Naive B cell (primary cell): ENCODE data around the gene RPTOR. TPM values are rescaled to one million over a fixed set of nuclear protein-coding genes. Genes with fewer than 3 reads are reported as not detected.

Source experiments
- ATAC-seq, 2 donors: fragments of 150-1000 bp; cut with Tn5 transposase; 2 replicates each; pipeline ENCODE4 v1.10.0; 2021; ENCODE audit warnings: low read depth in 2 of 2, mild to moderate bottlenecking in 2 of 2, moderate library complexity in 2 of 2
- DNase-seq: peaks from one replicate; pipeline ENCODE4 v3.0.0; 2022
- H3K27ac Mint-ChIP-seq, 6 donors: one replicate each; pipeline ENCODE4 v1.8.0; 2020 to 2022; ENCODE audit warnings: mild to moderate bottlenecking in 6 of 6, mixed read lengths in 6 of 6, moderate library complexity in 5 of 6, inconsistent platforms in 2 of 6
- H3K27me3 Mint-ChIP-seq, 3 donors: one replicate each; pipeline ENCODE4 v1.8.0; 2021 to 2022; ENCODE audit warnings: mixed read lengths in 3 of 3, mild to moderate bottlenecking in 1 of 3
- H3K36me3 Mint-ChIP-seq, 2 donors: one replicate each; pipeline ENCODE4 v1.8.0; 2020 to 2022; ENCODE audit warnings: mixed read lengths in 2 of 2, inconsistent platforms in 1 of 2, mild to moderate bottlenecking in 1 of 2
- H3K4me1 Mint-ChIP-seq, 3 donors: one replicate each; pipeline ENCODE4 v1.8.0; 2020 to 2022; ENCODE audit warnings: mixed read lengths in 3 of 3, inconsistent platforms in 1 of 3, mild to moderate bottlenecking in 1 of 3, moderate library complexity in 1 of 3
- H3K4me3 Mint-ChIP-seq, 8 donors: one replicate each; pipeline ENCODE4 v1.8.0; 2020 to 2022; ENCODE audit warnings: mild to moderate bottlenecking in 8 of 8, mixed read lengths in 8 of 8, moderate library complexity in 8 of 8, inconsistent platforms in 2 of 8
- H3K9me3 Mint-ChIP-seq, 7 donors: one replicate each; pipeline ENCODE4 v1.8.0; 2020 to 2022; ENCODE audit warnings: mixed read lengths in 7 of 7, mild to moderate bottlenecking in 5 of 7, inconsistent platforms in 2 of 7, moderate library complexity in 1 of 7
- polyA plus RNA-seq, 6 donors: library from polyadenylated mRNA; unstranded; fragments of 300-500 nt; fragmentation: Illumina TruSeq; gene quantifications; one replicate each; pipeline ENCODE4 v1.2.3, GENCODE V29; 2021; ENCODE audit warnings: low read depth in 6 of 6

The RPTOR gene
- polyA plus RNA-seq, 6 donors from 2014 or later: 5.5 to 13.9 (median 9.0) TPM

- Mint-ChIP-seq H3K4me3 (peak overlapping the region in 1 of 8 donors; percentile 31), H3K27ac (peak overlapping the region in 2 of 6 donors; percentile 68 to 74), H3K9me3 (peaks cover 0 to 1% (median 0%) of the 10 kb centered on the region in 7 donors), H3K36me3 (peaks cover 16 to 19% of the 10 kb centered on the region in 2 donors), H3K4me1 (peaks cover 10 to 17% (median 13%) of the 10 kb centered on the region in 3 donors), H3K27me3 (no peaks in the 10 kb centered on the region)
- DNase-seq (no peak), ATAC-seq (peak in 1 of 2 donors; percentile 20)
Observed at GRCh38 chr17:80750263-80750662, 205.6 kb downstream of the RPTOR start.

GRCh38 chr17:80751070-80751945, 206.7 kb downstream of the RPTOR start:
- Mint-ChIP-seq H3K9me3 (peaks cover 0 to 1% (median 0%) of the 10 kb centered on the region in 7 donors), H3K27ac (peak overlapping the region in 3 of 6 donors; percentile 12 to 60 (median 49)), H3K4me3 (no peak overlapping the region), H3K4me1 (peaks cover 10 to 17% (median 13%) of the 10 kb centered on the region in 3 donors), H3K36me3 (peaks cover 16 to 24% of the 10 kb centered on the region in 2 donors), H3K27me3 (no peaks in the 10 kb centered on the region)
- no peak for DNase-seq
- ATAC-seq: no peak

GRCh38 chr17:80751946-80752581, 207.4 kb downstream of the RPTOR start:
- H3K4me1 Mint-ChIP-seq: peaks cover 10 to 17% (median 13%) of the 10 kb centered on the region in 3 donors
- peaks cover 0 to 1% (median 0%) of the 10 kb centered on the region in 7 donors for H3K9me3 Mint-ChIP-seq
- H3K36me3 Mint-ChIP-seq: peaks cover 16 to 28% of the 10 kb centered on the region in 2 donors
- H3K27ac Mint-ChIP-seq: no peak overlapping the region
- H3K4me3 Mint-ChIP-seq: no peak overlapping the region
- no peaks in the 10 kb centered on the region for H3K27me3 Mint-ChIP-seq
- DNase-seq: no peak
- no peak for ATAC-seq

- Mint-ChIP-seq H3K9me3 (no peaks in the 10 kb centered on the region), H3K4me3 (peak overlapping the region in 1 of 8 donors; percentile 75), H3K27ac (peak overlapping the region in 1 of 6 donors; percentile 67), H3K36me3 (peaks cover 16 to 19% of the 10 kb centered on the region in 2 donors), H3K27me3 (no peaks in the 10 kb centered on the region), H3K4me1 (peaks cover 5 to 23% (median 18%) of the 10 kb centered on the region in 3 donors)
- DNase-seq (no peak), ATAC-seq (no peak)
Observed at GRCh38 chr17:80753685-80754345, 209.2 kb downstream of the RPTOR start.

GRCh38 chr17:80754846-80755245, 210.2 kb downstream of the RPTOR start:
- DNase-seq (no peak), ATAC-seq (no peak)
- H3K4me1 Mint-ChIP-seq: peaks cover 6 to 30% (median 23%) of the 10 kb centered on the region in 3 donors
- H3K4me3 Mint-ChIP-seq: no peak overlapping the region
- no peaks in the 10 kb centered on the region for H3K9me3 Mint-ChIP-seq
- H3K27me3 Mint-ChIP-seq: no peaks in the 10 kb centered on the region
- peaks cover 16 to 19% of the 10 kb centered on the region in 2 donors for H3K36me3 Mint-ChIP-seq
- peak overlapping the region in 1 of 6 donors; percentile 60 for H3K27ac Mint-ChIP-seq

- peaks cover 4 to 33% (median 25%) of the 10 kb centered on the region in 3 donors for H3K4me1 Mint-ChIP-seq
Observed at GRCh38 chr17:80755650-80756405, 211.2 kb downstream of the RPTOR start.

GRCh38 chr17:80758481-80759376, 214.1 kb downstream of the RPTOR start:
- Mint-ChIP-seq H3K4me1 (peaks cover 19 to 53% (median 43%) of the 10 kb centered on the region in 3 donors), H3K4me3 (peak overlapping the region in 1 of 8 donors; percentile 11), H3K27ac (peak overlapping the region in 5 of 6 donors; percentile 10 to 74 (median 53)), H3K36me3 (peaks cover 11 to 19% of the 10 kb centered on the region in 2 donors), H3K9me3 (no peaks in the 10 kb centered on the region), H3K27me3 (no peaks in the 10 kb centered on the region)
- ATAC-seq: peak in 1 of 2 donors; percentile 67
- DNase-seq: no peak

More at GRCh38 chr17:80755650-80756405, 211.2 kb downstream of the RPTOR start:
- Mint-ChIP-seq H3K36me3 (peaks cover 16 to 19% of the 10 kb centered on the region in 2 donors), H3K27me3 (no peaks in the 10 kb centered on the region), H3K4me3 (no peak overlapping the region), H3K9me3 (no peaks in the 10 kb centered on the region), H3K27ac (peak overlapping the region in 2 of 6 donors; percentile 15 to 79)
- ATAC-seq: no peak
- DNase-seq: no peak

- Mint-ChIP-seq H3K4me1 (peaks cover 19 to 53% (median 43%) of the 10 kb centered on the region in 3 donors), H3K27me3 (no peaks in the 10 kb centered on the region), H3K36me3 (peaks cover 5 to 13% of the 10 kb centered on the region in 2 donors), H3K4me3 (peak overlapping the region in 1 of 8 donors; percentile 11), H3K9me3 (no peaks in the 10 kb centered on the region), H3K27ac (peak overlapping the region in 3 of 6 donors; percentile 4 to 47 (median 10))
- DNase-seq: no peak
- no peak for ATAC-seq
Observed at GRCh38 chr17:80759377-80759673, 214.7 kb downstream of the RPTOR start.

- H3K4me1 Mint-ChIP-seq: peaks cover 28 to 63% (median 53%) of the 10 kb centered on the region in 3 donors
- H3K27me3 Mint-ChIP-seq: no peaks in the 10 kb centered on the region
- peak overlapping the region in 6 of 8 donors; percentile 6 to 79 (median 34) for H3K4me3 Mint-ChIP-seq
- H3K36me3 Mint-ChIP-seq: peaks cover 0 to 8% of the 10 kb centered on the region in 2 donors
- H3K9me3 Mint-ChIP-seq: no peaks in the 10 kb centered on the region
- ATAC-seq (peak; percentile 30 to 71), DNase-seq (peak; percentile 65)
- H3K27ac Mint-ChIP-seq: peak overlapping the region in 3 of 6 donors; percentile 28 to 95 (median 71)
Observed at GRCh38 chr17:80760511-80760911, 215.9 kb downstream of the RPTOR start.

GRCh38 chr17:80761110-80761871, 216.7 kb downstream of the RPTOR start:
- Mint-ChIP-seq H3K36me3 (peaks cover 0 to 4% of the 10 kb centered on the region in 2 donors), H3K27ac (peak overlapping the region in 3 of 6 donors; percentile 44 to 69 (median 67)), H3K27me3 (no peaks in the 10 kb centered on the region), H3K4me3 (peak overlapping the region; percentile 13 to 84 (median 48)), H3K4me1 (peaks cover 31 to 69% (median 61%) of the 10 kb centered on the region in 3 donors), H3K9me3 (no peaks in the 10 kb centered on the region)
- ATAC-seq (no peak), DNase-seq (no peak)

GRCh38 chr17:80762076-80762475, 217.4 kb downstream of the RPTOR start:
- H3K4me1 Mint-ChIP-seq: peaks cover 31 to 69% (median 64%) of the 10 kb centered on the region in 3 donors
- no peak for DNase-seq
- H3K4me3 Mint-ChIP-seq: peak overlapping the region in 2 of 8 donors; percentile 46 to 75

More at GRCh38 chr17:80762076-80762475, 217.4 kb downstream of the RPTOR start:
- no peaks in the 10 kb centered on the region for H3K36me3 Mint-ChIP-seq
- no peak for ATAC-seq
- H3K27ac Mint-ChIP-seq: peak overlapping the region in 3 of 6 donors; percentile 31 to 60 (median 44)
- H3K9me3 Mint-ChIP-seq: no peaks in the 10 kb centered on the region
- no peaks in the 10 kb centered on the region for H3K27me3 Mint-ChIP-seq
